D721Med (cell line): ENCODE data around the gene TTC28.

Experiments
- DNase-seq: peaks from one replicate; pipeline ENCODE4 v3.0.0; 2011; ENCODE audit warnings: low spot score; ENCODE audit not compliant: insufficient read length
- FAIRE-seq: peaks from 2 replicates; lab custom pipeline; 2011; peaks lifted over from hg19 to GRCh38; lab: Jason Lieb, UNC
- CTCF ChIP-seq: IDR thresholded peaks from 2 replicates; pipeline ENCODE4 v1.5.1; 2012; ENCODE audit warnings: mild to moderate bottlenecking, control low read depth; ENCODE audit not compliant: insufficient read depth; ENCODE audit errors: missing control alignments

TTC28 gene

DNA sequence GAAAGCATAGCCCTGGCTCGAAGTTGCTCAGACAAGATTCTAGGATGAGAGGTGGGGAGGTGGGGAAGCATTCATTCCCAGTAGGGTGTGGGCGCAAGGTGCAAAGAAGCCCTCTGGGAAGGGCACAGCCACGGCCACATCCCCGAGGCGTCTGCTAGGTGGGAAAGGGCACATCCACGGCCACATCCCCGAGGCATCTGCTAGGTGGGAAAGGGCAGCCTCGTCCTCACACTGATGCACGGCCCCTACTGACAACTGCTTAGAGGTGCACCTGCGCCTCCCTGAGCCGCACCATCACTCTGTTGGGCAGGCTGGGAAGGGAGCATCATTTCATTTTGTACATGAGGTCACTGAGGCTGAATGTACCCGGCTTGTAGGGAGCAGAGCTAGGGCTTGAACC is 666.0 kb downstream of the TTC28 start:
- TF ChIP-seq CTCF, result no peak
- FAIRE-seq (no peak), DNase-seq (no peak)

GRCh38 chr22:28012832-28013460 is 666.7 kb downstream of the TTC28 start:
- TF ChIP-seq CTCF, result no peak
- no peak for FAIRE-seq
- DNase-seq, result no peak

- FAIRE-seq (no peak), DNase-seq (peak; percentile 60)
- peak; percentile 95 for TF ChIP-seq CTCF
These were observed 670.3 kb downstream of the TTC28 start for GRCh38 chr22:28009272-28009827.

DNA sequence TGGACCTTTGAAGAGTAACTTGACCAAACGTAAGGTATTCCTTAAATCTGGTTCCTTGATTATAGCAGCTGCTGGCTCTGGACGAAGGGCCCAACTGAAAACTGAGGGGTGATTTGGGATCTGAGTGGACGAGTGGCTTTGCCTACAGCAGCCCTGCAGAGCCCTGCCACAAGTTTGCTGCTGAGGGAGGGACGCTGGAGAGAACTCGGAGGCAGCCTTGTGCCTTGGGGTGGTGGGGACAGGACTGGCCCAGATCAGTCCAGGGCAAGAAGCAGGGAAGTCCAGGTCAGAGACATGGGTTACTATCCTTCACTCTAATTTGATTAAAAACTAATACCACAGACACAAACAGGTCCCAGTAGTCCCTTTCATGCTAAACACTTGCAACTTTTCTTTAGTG is 671.0 kb downstream of the TTC28 start:
- DNase-seq (no peak), FAIRE-seq (no peak)
- TF ChIP-seq CTCF, result no peak

GRCh38 chr22:28008056-28008455 is 671.6 kb downstream of the TTC28 start:
- FAIRE-seq (no peak), DNase-seq (no peak)
- no peak for TF ChIP-seq CTCF

- no peak for TF ChIP-seq CTCF
- FAIRE-seq (no peak), DNase-seq (no peak)
These were observed 673.4 kb downstream of the TTC28 start for GRCh38 chr22:28006271-28006670.

DNA sequence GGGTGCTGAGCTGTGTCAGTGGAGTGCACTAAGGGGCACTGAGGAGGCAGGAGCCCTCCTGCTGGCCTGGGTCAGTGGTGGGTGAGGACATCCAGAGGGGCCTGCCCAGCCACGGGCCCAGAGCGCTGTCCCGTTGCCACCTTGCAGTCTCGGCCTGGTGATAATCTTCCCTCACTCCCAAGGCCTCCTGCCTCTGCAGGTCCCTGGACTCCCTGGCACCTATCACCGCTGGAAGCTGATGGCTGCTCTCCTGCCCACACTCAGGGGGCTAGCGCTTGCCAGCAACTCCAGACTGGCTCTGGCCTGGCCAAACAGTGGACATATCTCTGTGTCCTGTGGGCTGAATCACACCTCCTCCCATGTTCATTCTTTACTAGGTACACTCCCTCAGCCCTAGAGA is 674.1 kb downstream of the TTC28 start:
- FAIRE-seq (no peak), DNase-seq (no peak)
- TF ChIP-seq CTCF, result no peak
